PC-3 (cell line): Measurements from ENCODE around the gene RALA. TPM values are rescaled to one million over a fixed set of nuclear protein-coding genes. Genes with fewer than 3 reads are reported as not detected.

Source experiments
- ATAC-seq: fragments of 200-7000 bp; cut with Tn5 transposase; 2 replicates; pipeline ENCODE4 v1.9.1; 2020; ENCODE audit warnings: mild to moderate bottlenecking, moderate library complexity
- BruUV-seq: library from RNA; stranded (reverse); fragments of 400-500 nt; replicated peaks from 2 replicates; lab custom pipeline; 2021; lab: Mats Ljungman, UMichigan
- CTCF ChIA-PET: fragments of 300-600 bp; sonication (Branson Sonifier 250); formaldehyde crosslinking; loops from one replicate; lab custom pipeline; 2022; ENCODE audit warnings: antibody characterized with exemption; lab: Charles Lee
- POLR2A ChIA-PET: fragments of 300-600 bp; sonication (Branson Sonifier 250); formaldehyde crosslinking; loops from one replicate; lab custom pipeline; 2022; ENCODE audit warnings: antibody characterized with exemption; ENCODE audit not compliant: unreplicated experiment; lab: Charles Lee
- DNase-seq: peaks from one replicate; pipeline ENCODE4 v3.0.0-alpha.2; 2015
- H2AFZ ChIP-seq: fragments of 300-600 bp; sonication (generic); 2 replicates; pipeline ENCODE4 v1.6.0; 2016; ENCODE audit warnings: antibody characterized with exemption, low read length
- H3F3A ChIP-seq: fragments of 300-600 bp; sonication (generic); one replicate; pipeline ENCODE4 v1.6.0; 2017; ENCODE audit warnings: antibody characterized with exemption, low read length, control low read depth, mild to moderate bottlenecking; ENCODE audit not compliant: unreplicated experiment
- H3K27ac ChIP-seq: fragments of 300-600 bp; sonication (generic); 2 replicates; pipeline ENCODE4 v1.5.1; 2016; ENCODE audit warnings: mild to moderate bottlenecking, low read length
- H3K27me3 ChIP-seq: fragments of 300-600 bp; sonication (generic); 2 replicates; pipeline ENCODE4 v1.6.1; 2016; ENCODE audit warnings: low read length, mixed read lengths
- H3K36me3 ChIP-seq: fragments of 300-600 bp; sonication (generic); 2 replicates; pipeline ENCODE4 v1.6.1; 2016; ENCODE audit warnings: low read depth, mixed run types, low read length, mixed read lengths
- H3K4me1 ChIP-seq: fragments of 300-600 bp; sonication (generic); 2 replicates; pipeline ENCODE4 v1.5.1; 2016; ENCODE audit warnings: low read length; ENCODE audit not compliant: insufficient read depth
- H3K4me2 ChIP-seq: fragments of 300-600 bp; sonication (generic); 2 replicates; pipeline ENCODE4 v1.6.0; 2016; ENCODE audit warnings: low read length
- H3K4me3 ChIP-seq: fragments of 300-600 bp; sonication (generic); 2 replicates; pipeline ENCODE4 v1.5.1; 2016; ENCODE audit warnings: mild to moderate bottlenecking, low read length, mixed read lengths
- H3K79me2 ChIP-seq: fragments of 300-600 bp; sonication (generic); 2 replicates; pipeline ENCODE4 v1.6.1; 2017; ENCODE audit warnings: low read length, mixed read lengths
- H3K9ac ChIP-seq: fragments of 300-600 bp; sonication (generic); 2 replicates; pipeline ENCODE4 v1.6.0; 2016; ENCODE audit warnings: mild to moderate bottlenecking, low read length
- H3K9me2 ChIP-seq: fragments of 300-600 bp; sonication (generic); replicated peaks from 2 replicates; pipeline ENCODE4 v1.6.1; 2016; ENCODE audit warnings: mixed run types, low read length, mixed read lengths
- H3K9me3 ChIP-seq: fragments of 300-600 bp; sonication (generic); 2 replicates; pipeline ENCODE4 v1.6.1; 2016; ENCODE audit warnings: low read length, mixed read lengths
- H4K20me1 ChIP-seq: fragments of 300-600 bp; sonication (generic); 2 replicates; pipeline ENCODE4 v1.6.1; 2016; ENCODE audit warnings: low read length, mixed read lengths
- EZH2 ChIP-seq: fragments of 300-600 bp; sonication (generic); IDR thresholded peaks from one replicate; pipeline ENCODE4 v1.6.1; 2017; ENCODE audit warnings: antibody characterized with exemption, mild to moderate bottlenecking, low read length; ENCODE audit not compliant: unreplicated experiment
- EZH2phosphoT487 ChIP-seq: fragments of 300-600 bp; sonication (generic); IDR thresholded peaks from 2 replicates; pipeline ENCODE4 v1.6.1; 2018; ENCODE audit warnings: mild to moderate bottlenecking, antibody characterized with exemption, low read length, borderline replicate concordance
- intact Hi-C: fragments of 100-400 bp; cut with micrococcal nuclease; formaldehyde crosslinking; loops from 2 replicates; pipeline ENCODE4 v1.9.0; 2023
- total RNA-seq: library from RNA; depleted of rRNA; stranded (reverse); fragments of >200 nt; gene quantifications from 2 replicates; pipeline ENCODE4 v1.2.3, GENCODE V29; 2014
- TF ChIP-seq, protein P1 (sequence below): fragments of 300-600 bp; sonication (generic); conservative IDR thresholded peaks from 2 replicates; pipeline ENCODE4 v1.5.1; 2017; ENCODE audit warnings: antibody characterized with exemption, low read depth, mild to moderate bottlenecking, low read length

RALA gene
- total RNA-seq, 1 experiment from 2014 or later, result 12.9 TPM

DNA sequence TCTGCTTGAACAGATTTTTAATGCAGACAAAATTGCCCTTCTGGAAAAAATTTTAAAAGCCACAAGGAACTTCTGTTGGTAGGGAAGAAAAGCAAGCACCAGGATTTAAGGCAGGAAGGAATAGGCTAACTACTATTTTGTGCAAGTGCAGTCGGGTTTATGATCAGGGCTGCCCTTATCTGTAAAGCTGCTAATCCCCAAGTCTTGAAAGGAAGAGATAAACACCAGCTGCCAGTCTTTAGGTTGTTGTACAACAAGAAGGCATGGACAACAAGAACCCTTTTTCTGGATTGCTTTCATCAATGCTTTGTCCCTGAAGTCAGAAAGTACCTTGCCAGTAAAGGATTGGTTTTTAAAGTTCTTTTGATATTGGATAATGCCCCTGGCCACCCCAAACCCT, 40.7 kb downstream of the RALA start:
- H3K4me1 ChIP-seq, result no peaks in the 10 kb centered on the region
- H3K4me3 ChIP-seq, result no peak overlapping the region
- DNase-seq (no peak), ATAC-seq (no peak)
- intact Hi-C loops, result no loop called here
- no peaks in the 10 kb centered on the region for H4K20me1 ChIP-seq
- POLR2A ChIA-PET, result no interaction called here
- no TSS peak for BruUV-seq
- H3K36me3 ChIP-seq, result peaks cover 21% of the 10 kb centered on the region
- H3K79me2 ChIP-seq, result peaks cover 5% of the 10 kb centered on the region; the same call in 1 of the 2 replicates
- H3K27me3 ChIP-seq, result no peaks in the 10 kb centered on the region
- H3F3A ChIP-seq, result no peaks in the 10 kb centered on the region
- H3K4me2 ChIP-seq, result no peak overlapping the region
- CTCF ChIA-PET, result no interaction called here
- H3K27ac ChIP-seq, result no peak overlapping the region
- TF ChIP-seq EZH2phosphoT487, result no peak
- TF ChIP-seq, protein P1, sequence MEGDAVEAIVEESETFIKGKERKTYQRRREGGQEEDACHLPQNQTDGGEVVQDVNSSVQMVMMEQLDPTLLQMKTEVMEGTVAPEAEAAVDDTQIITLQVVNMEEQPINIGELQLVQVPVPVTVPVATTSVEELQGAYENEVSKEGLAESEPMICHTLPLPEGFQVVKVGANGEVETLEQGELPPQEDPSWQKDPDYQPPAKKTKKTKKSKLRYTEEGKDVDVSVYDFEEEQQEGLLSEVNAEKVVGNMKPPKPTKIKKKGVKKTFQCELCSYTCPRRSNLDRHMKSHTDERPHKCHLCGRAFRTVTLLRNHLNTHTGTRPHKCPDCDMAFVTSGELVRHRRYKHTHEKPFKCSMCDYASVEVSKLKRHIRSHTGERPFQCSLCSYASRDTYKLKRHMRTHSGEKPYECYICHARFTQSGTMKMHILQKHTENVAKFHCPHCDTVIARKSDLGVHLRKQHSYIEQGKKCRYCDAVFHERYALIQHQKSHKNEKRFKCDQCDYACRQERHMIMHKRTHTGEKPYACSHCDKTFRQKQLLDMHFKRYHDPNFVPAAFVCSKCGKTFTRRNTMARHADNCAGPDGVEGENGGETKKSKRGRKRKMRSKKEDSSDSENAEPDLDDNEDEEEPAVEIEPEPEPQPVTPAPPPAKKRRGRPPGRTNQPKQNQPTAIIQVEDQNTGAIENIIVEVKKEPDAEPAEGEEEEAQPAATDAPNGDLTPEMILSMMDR, result no peak
- TF ChIP-seq EZH2, result no peak
- H3K9me2 ChIP-seq, result no peaks in the 10 kb centered on the region
- no peaks in the 10 kb centered on the region for H3K9me3 ChIP-seq
- no peak overlapping the region for H3K9ac ChIP-seq
- no peak overlapping the region for H2AFZ ChIP-seq

DNA sequence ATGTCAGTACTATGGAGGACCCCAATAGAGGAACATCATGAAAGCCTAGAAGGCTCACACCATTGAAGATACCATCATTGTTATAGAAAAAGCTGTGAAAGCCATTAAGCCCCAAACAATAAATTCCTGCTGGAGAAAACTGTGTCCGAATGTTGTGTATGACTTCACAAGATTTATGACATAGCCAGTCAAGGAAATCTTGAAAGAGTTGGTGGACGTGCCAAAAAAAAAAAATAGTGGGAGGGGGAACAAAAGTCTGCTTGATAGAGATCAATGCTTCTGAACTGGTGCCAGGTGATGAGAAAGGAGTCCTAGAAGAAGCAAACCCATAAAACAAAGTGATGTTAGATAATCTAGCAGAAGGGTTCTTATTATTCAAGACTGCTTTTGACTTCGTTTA, 41.2 kb downstream of the RALA start:
- H3K9me2 ChIP-seq, result no peaks in the 10 kb centered on the region
- ATAC-seq (no peak), DNase-seq (no peak)
- intact Hi-C loops, result no loop called here
- peaks cover 1% of the 10 kb centered on the region; the same call in 1 of the 2 replicates for H3K79me2 ChIP-seq
- no peaks in the 10 kb centered on the region for H3F3A ChIP-seq
- peaks cover 21% of the 10 kb centered on the region for H3K36me3 ChIP-seq
- H3K9ac ChIP-seq, result no peak overlapping the region
- H3K4me2 ChIP-seq, result no peak overlapping the region
- H3K9me3 ChIP-seq, result no peaks in the 10 kb centered on the region
- no peak overlapping the region for H3K27ac ChIP-seq
- BruUV-seq, result no TSS peak
- ChIA-PET POLR2A (interaction anchor here (0.7 kb wide), 1 partner anchor 69 kb away, joined by 3 read pairs; no protein-coding TSS in a partner anchor), CTCF (no interaction called here)
- H3K4me3 ChIP-seq, result no peak overlapping the region
- H3K4me1 ChIP-seq, result no peaks in the 10 kb centered on the region
- TF ChIP-seq EZH2phosphoT487 (no peak), EZH2 (no peak)
- TF ChIP-seq, protein P1, result no peak
- no peak overlapping the region for H2AFZ ChIP-seq
- H4K20me1 ChIP-seq, result no peaks in the 10 kb centered on the region
- H3K27me3 ChIP-seq, result no peaks in the 10 kb centered on the region

DNA sequence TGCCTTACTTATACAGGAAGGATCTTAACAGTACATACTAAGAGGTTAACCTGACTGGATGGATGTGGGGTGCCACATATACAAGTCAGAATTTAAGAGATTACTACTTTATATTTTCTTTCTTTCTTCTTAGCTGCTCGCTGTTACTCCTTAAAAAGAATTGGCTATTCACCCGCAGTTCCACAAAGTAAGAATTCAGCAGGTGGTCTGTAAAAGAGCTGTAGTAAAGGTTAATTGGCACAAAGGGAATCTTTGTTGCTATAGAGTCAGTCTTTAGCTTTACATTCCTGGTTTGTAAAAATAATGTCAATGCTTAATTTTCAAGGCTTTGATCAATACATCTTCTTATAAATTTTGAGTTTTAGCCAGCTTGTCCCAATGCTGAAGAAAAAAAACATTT, 43.2 kb downstream of the RALA start:
- H2AFZ ChIP-seq, result no peak overlapping the region

More for the DNA sequence above, 43.2 kb downstream of the RALA start:
- H3K9ac ChIP-seq, result no peak overlapping the region
- no peak overlapping the region for H3K4me2 ChIP-seq
- H3K9me3 ChIP-seq, result no peaks in the 10 kb centered on the region
- CTCF ChIA-PET, result no interaction called here
- H3F3A ChIP-seq, result no peaks in the 10 kb centered on the region
- no peaks in the 10 kb centered on the region for H3K79me2 ChIP-seq
- intact Hi-C loops, result no loop called here
- no peak overlapping the region for H3K27ac ChIP-seq
- no peak for DNase-seq
- TF ChIP-seq EZH2 (no peak), EZH2phosphoT487 (no peak)
- TF ChIP-seq, protein P1, result no peak
- H3K4me3 ChIP-seq, result no peak overlapping the region
- ATAC-seq, result no peak
- POLR2A ChIA-PET, result no interaction called here
- no peaks in the 10 kb centered on the region for H3K4me1 ChIP-seq
- no peaks in the 10 kb centered on the region for H3K9me2 ChIP-seq
- peaks cover 9% of the 10 kb centered on the region; the same call in 1 of the 2 replicates for H3K36me3 ChIP-seq
- H4K20me1 ChIP-seq, result no peaks in the 10 kb centered on the region
- no peaks in the 10 kb centered on the region for H3K27me3 ChIP-seq
- no TSS peak for BruUV-seq
